ENCODE measurements around the gene CDX2. TPM values are rescaled to one million over a fixed set of nuclear protein-coding genes. Genes with fewer than 3 reads are reported as not detected.
A peak's percentile ranks its signal among the peaks of the same experiment; 100 is the strongest.

Gene CDX2
- total and polyA plus RNA-seq, 8 donors: 2.8 to 6.9 (median 4.8) TPM

GRCh38 chr13:27933118-27933517 is 36.0 kb downstream of the CDX2 start:
- 76% methylated on average over 1 of the region's 1 CpG for WGBS, 2 donors
- no peak for ATAC-seq
- intact Hi-C loops (cut with DNase I): no loop called here

GRCh38 chr13:27929868-27930267 is 39.2 kb downstream of the CDX2 start:
- Histone ChIP-seq H3K36me3 (no peaks in the 10 kb centered on the region), H3K9me3 (no peaks in the 10 kb centered on the region), H3K4me1 (no peaks in the 10 kb centered on the region), H3K27me3 (no peaks in the 10 kb centered on the region), H3K4me3 (peak overlapping the region in 1 of 4 donors; percentile 22), H3K27ac (peak overlapping the region in 3 of 4 donors; percentile 12 to 60 (median 56))
- ATAC-seq: no peak
- TF ChIP-seq CTCF (IDR thresholded peaks at IDR 0.05): no peak
- no peak for DNase-seq
- intact Hi-C loops (cut with DNase I): no loop called here
- FAIRE-seq: no peak

More at GRCh38 chr13:27933118-27933517, 36.0 kb downstream of the CDX2 start:
- no peak for DNase-seq
- H3K27ac ChIP-seq: peak overlapping the region in 1 of 4 donors; percentile 36
- no peak overlapping the region for H3K4me3 ChIP-seq
- H3K36me3 ChIP-seq: no peaks in the 10 kb centered on the region
- H3K9me3 ChIP-seq: no peaks in the 10 kb centered on the region
- no peak for FAIRE-seq
- TF ChIP-seq CTCF (IDR thresholded peaks at IDR 0.05): no peak
- H3K4me1 ChIP-seq: no peaks in the 10 kb centered on the region
- no peaks in the 10 kb centered on the region for H3K27me3 ChIP-seq

GRCh38 chr13:27928805-27929753 is 40.0 kb downstream of the CDX2 start:
- peak; percentile 4 to 30 (median 13) for ATAC-seq
- 52 to 60% methylated on average over 48 of the region's 48 CpGs for WGBS, 2 donors
- no peaks in the 10 kb centered on the region for H3K27me3 ChIP-seq
- no peaks in the 10 kb centered on the region for H3K36me3 ChIP-seq
- H3K4me3 ChIP-seq: peak overlapping the region in 2 of 4 donors; percentile 14 to 22
- no peak for FAIRE-seq
- no peak for TF ChIP-seq CTCF (IDR thresholded peaks at IDR 0.05)
- peak overlapping the region; percentile 56 to 75 (median 61) for H3K27ac ChIP-seq
- intact Hi-C loops (cut with DNase I): no loop called here
- H3K9me3 ChIP-seq: no peaks in the 10 kb centered on the region
- no peaks in the 10 kb centered on the region for H3K4me1 ChIP-seq
- peak in 2 of 6 donors; percentile 23 to 54 for DNase-seq

- H3K36me3 ChIP-seq: no peaks in the 10 kb centered on the region
- peak overlapping the region; percentile 56 to 75 (median 61) for H3K27ac ChIP-seq
- no peaks in the 10 kb centered on the region for H3K9me3 ChIP-seq
- peak overlapping the region in 2 of 4 donors; percentile 14 to 22 for H3K4me3 ChIP-seq
- intact Hi-C loops (cut with DNase I): no loop called here
- WGBS, 2 donors: 59% methylated on average over 25 to 26 of the region's 26 CpGs
- no peaks in the 10 kb centered on the region for H3K27me3 ChIP-seq
- H3K4me1 ChIP-seq: no peaks in the 10 kb centered on the region
- FAIRE-seq: no peak
- TF ChIP-seq CTCF (IDR thresholded peaks at IDR 0.05): no peak
- peak in 2 of 6 donors; percentile 34 to 59 for DNase-seq
- ATAC-seq: peak; percentile 4 to 7 (median 6)
These were observed 40.7 kb downstream of the CDX2 start for GRCh38 chr13:27928353-27928804.

All from pancreas (tissue), 10 donors.